GM10266 (cell line): ENCODE data around the gene LPCAT1.

Source experiments
- DNase-seq: peaks from one replicate; pipeline ENCODE4 v3.0.0; 2012; ENCODE audit errors: extremely low spot score
- CTCF ChIP-seq: IDR thresholded peaks from 2 replicates; pipeline ENCODE4 v1.5.1; 2012; ENCODE audit warnings: mild to moderate bottlenecking, low read depth; ENCODE audit not compliant: control insufficient read depth, insufficient read depth; ENCODE audit errors: missing control alignments

LPCAT1 gene

GRCh38 chr5:1552521-1553255 lies 28.9 kb upstream of the LPCAT1 start:
- DNase-seq, result no peak
- TF ChIP-seq CTCF, result no peak

GRCh38 chr5:1551426-1552301 lies 27.9 kb upstream of the LPCAT1 start:
- TF ChIP-seq CTCF, result no peak
- no peak for DNase-seq

GRCh38 chr5:1550287-1551076 lies 26.7 kb upstream of the LPCAT1 start:
- TF ChIP-seq CTCF, result no peak
- no peak for DNase-seq

- DNase-seq, result no peak
- TF ChIP-seq CTCF, result no peak
These were observed 25.8 kb upstream of the LPCAT1 start for GRCh38 chr5:1549475-1550030.

- DNase-seq, result no peak
- no peak for TF ChIP-seq CTCF
These were observed 25.1 kb upstream of the LPCAT1 start for GRCh38 chr5:1548702-1549474.

DNA sequence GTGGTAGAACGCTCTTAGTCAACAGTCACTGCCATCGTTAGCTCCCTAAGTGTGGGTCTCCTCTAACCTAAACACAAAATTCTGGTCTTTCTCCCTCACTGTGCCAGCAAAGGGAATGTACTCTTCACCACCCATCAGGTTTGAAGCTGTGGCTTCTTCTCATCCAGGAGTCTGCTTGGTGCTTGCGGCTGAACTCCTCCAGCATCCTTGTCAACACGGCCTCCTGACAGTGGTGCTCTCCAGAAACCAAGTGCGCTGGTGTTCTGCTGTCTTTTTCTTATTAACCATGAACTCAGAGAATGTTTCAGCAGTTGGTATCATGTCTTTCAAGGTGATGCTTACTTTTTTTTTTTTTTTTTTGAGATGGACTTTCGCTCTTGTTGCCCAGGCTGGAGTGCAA lies 23.9 kb upstream of the LPCAT1 start:
- TF ChIP-seq CTCF, result no peak
- peak; percentile 11 for DNase-seq
